Fibroblast of villous mesenchyme (primary cell): ENCODE results near the gene USP13. TPM values are rescaled to one million over a fixed set of nuclear protein-coding genes. Genes with fewer than 3 reads are reported as not detected.

Experiments
- DNase-seq: peaks from one replicate; pipeline ENCODE4 v3.0.0-alpha.2; 2010; ENCODE audit warnings: low read depth
- H3K4me3 ChIP-seq: 2 replicates; pipeline ENCODE4 v1.5.1; 2011; ENCODE audit warnings: low read depth, mild to moderate bottlenecking, low read length
- total RNA-seq: library from RNA; depleted of rRNA; stranded (reverse); fragments of >200 nt; gene quantifications from 2 replicates; pipeline ENCODE4 v1.2.3, GENCODE V29; 2012
- TF ChIP-seq, protein P1 (sequence below): IDR thresholded peaks from 2 replicates; pipeline ENCODE4 v1.5.1; 2012; ENCODE audit warnings: low read depth, mild to moderate bottlenecking, low read length; ENCODE audit not compliant: insufficient read depth

Gene USP13
- total RNA-seq, 1 donor = 7.8 TPM

- peak overlapping the region; percentile 89 for H3K4me3 ChIP-seq
- TF ChIP-seq, protein P1, sequence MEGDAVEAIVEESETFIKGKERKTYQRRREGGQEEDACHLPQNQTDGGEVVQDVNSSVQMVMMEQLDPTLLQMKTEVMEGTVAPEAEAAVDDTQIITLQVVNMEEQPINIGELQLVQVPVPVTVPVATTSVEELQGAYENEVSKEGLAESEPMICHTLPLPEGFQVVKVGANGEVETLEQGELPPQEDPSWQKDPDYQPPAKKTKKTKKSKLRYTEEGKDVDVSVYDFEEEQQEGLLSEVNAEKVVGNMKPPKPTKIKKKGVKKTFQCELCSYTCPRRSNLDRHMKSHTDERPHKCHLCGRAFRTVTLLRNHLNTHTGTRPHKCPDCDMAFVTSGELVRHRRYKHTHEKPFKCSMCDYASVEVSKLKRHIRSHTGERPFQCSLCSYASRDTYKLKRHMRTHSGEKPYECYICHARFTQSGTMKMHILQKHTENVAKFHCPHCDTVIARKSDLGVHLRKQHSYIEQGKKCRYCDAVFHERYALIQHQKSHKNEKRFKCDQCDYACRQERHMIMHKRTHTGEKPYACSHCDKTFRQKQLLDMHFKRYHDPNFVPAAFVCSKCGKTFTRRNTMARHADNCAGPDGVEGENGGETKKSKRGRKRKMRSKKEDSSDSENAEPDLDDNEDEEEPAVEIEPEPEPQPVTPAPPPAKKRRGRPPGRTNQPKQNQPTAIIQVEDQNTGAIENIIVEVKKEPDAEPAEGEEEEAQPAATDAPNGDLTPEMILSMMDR = no peak
- no peak for DNase-seq
Observed at GRCh38 chr3:179655236-179655635, 2.4 kb downstream of the USP13 start.

GRCh38 chr3:179658606-179659005, 5.8 kb downstream of the USP13 start:
- DNase-seq = no peak
- no peak overlapping the region for H3K4me3 ChIP-seq

GRCh38 chr3:179660872-179661271, 8.0 kb downstream of the USP13 start:
- TF ChIP-seq, protein P1 = no peak
- no peak overlapping the region for H3K4me3 ChIP-seq
- DNase-seq = no peak

More at GRCh38 chr3:179658606-179659005, 5.8 kb downstream of the USP13 start:
- TF ChIP-seq, protein P1 = no peak

DNA sequence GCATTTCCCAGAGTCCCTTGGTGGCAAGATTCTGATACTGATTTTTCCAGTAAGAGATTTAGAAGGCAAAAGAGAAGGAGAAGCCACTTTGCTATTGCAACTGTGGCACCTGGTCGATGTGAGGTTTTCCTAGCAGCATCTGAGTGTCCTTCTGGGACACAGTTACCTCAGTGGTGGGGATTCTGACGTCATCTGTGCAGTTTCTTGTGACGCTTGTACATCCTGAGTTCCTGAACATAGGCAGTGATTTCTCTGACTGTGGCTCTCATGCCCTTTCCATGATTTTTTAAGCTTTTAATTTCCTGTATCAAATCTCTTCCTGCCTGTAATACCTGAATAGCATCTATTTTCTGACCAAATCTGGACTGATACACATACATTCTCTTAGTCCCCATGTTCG, 8.9 kb downstream of the USP13 start:
- no peak overlapping the region for H3K4me3 ChIP-seq
- TF ChIP-seq, protein P1 = no peak
- DNase-seq = no peak

GRCh38 chr3:179663093-179663492, 10.3 kb downstream of the USP13 start:
- TF ChIP-seq, protein P1 = no peak
- no peak for DNase-seq
- no peak overlapping the region for H3K4me3 ChIP-seq

- no peak overlapping the region for H3K4me3 ChIP-seq
- TF ChIP-seq, protein P1 = no peak
- DNase-seq = no peak
Observed at GRCh38 chr3:179666030-179666429, 13.2 kb downstream of the USP13 start.

DNA sequence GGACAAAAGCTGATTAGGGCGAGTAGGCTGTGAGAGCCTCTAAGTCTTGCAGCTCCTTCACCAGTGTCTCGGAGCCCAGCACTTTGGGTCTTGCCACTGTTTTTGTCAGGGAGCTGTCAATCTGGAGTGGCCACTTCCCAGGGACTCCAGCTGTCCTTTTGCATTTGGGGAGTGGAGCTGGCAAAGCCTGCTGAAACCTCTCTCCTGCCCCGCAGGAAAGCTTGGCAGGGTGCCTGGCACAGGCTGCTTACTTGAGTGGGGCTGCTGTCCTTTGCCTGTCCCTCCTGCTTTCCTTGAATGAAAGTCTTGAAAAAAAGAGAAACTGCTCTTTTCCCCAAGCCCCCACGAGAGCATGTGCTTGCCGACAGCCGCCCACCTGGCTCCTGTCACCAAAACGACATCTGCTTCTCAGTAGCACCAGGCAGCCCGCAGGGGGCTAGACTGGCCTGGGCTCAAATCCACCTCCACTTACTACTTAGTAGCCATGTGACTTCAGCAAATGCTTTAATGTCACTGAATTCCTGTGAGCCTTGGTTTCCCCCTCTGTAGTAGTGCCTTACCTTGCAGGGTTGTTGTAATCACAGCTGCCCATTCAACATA, 13.7 kb downstream of the USP13 start:
- TF ChIP-seq, protein P1 = peak; percentile 6
- no peak for DNase-seq

More for the DNA sequence above, 13.7 kb downstream of the USP13 start:
- H3K4me3 ChIP-seq = no peak overlapping the region
